Mucosa of descending colon (tissue), 3 donors: ENCODE data around the gene FAM234A. TPM values are rescaled to one million over a fixed set of nuclear protein-coding genes. Genes with fewer than 3 reads are reported as not detected.
"Not testable (repeated sequence)": the region's sequence is repeated elsewhere in the genome, so short reads cannot be mapped to it uniquely, and the experiment has no call there.

Experiments
- ATAC-seq: fragments of 200-7000 bp; cut with Tn5 transposase; one replicate; pipeline ENCODE4 v1.9.1; 2020; ENCODE audit warnings: mild to moderate bottlenecking, moderate library complexity
- DNase-seq, 3 donors: peaks; one replicate each; pipeline ENCODE4 v3.0.0-alpha.2; 2020
- H3K36me3 ChIP-seq: fragments of 200-600 bp; one replicate; pipeline ENCODE4 v1.8.0; 2021; ENCODE audit warnings: low read depth, mild to moderate bottlenecking
- H3K4me1 ChIP-seq: fragments of 200-600 bp; one replicate; pipeline ENCODE4 v1.8.0; 2021; ENCODE audit warnings: low read depth, mild to moderate bottlenecking
- H3K4me3 ChIP-seq: fragments of 200-600 bp; one replicate; pipeline ENCODE4 v1.8.0; 2021; ENCODE audit warnings: mild to moderate bottlenecking
- H3K9me3 ChIP-seq: fragments of 200-600 bp; one replicate; pipeline ENCODE4 v1.8.0; 2021; ENCODE audit warnings: mild to moderate bottlenecking
- CTCF ChIP-seq: fragments of 200-600 bp; IDR thresholded peaks from one replicate; pipeline ENCODE4 v1.8.0; 2022; ENCODE audit warnings: antibody characterized with exemption, mild to moderate bottlenecking
- intact Hi-C, 2 donors: fragments of 100-400 bp; cut with DNase I in 1 of 2; cut with micrococcal nuclease in 1 of 2; formaldehyde crosslinking; loops; one replicate each; pipeline versions ENCODE4 v1.11.0 to v1.11.1; 2022; cut with DNase I, micrococcal nuclease
- total RNA-seq, 3 donors: library from RNA; stranded (reverse); fragmentation: NEBNext Ultra II Directional in 2 of 3; extraction: Animal tissue kit (Norgen Biotek cat#: 25700) in 2 of 3; gene quantifications; one replicate each; pipeline versions ENCODE4 v1.2.1 to v1.2.4, GENCODE V29; 2021 to 2023
- donor health status: DM: no; HTN: no; CAD: no; lungs with moderate emphysema.
- donor health status: DM: no; HTN: no; CAD: no.
- donor health status: DM: no; HTN: yes; CAD: no.

Gene FAM234A
- total RNA-seq, 3 donors from 2014 or later, result 87.1 to 129 (median 99.1) TPM

GRCh38 chr16:228852-229730 lies 5.5 kb upstream of the FAM234A start, which contains the start of gene LUC7L:
Gene LUC7L, minus strand, starts transcription at chr16:229449. Its CDS starts 110 bp downstream, at chr16:229339.
- no peak for TF ChIP-seq CTCF
- peaks cover 11% of the 10 kb centered on the region for H3K4me1 ChIP-seq
- H3K36me3 ChIP-seq, result no peaks in the 10 kb centered on the region
- DNase-seq (peak; percentile 90 to 91 (median 91)), ATAC-seq (peak; percentile 95)
- peak within 1 kb of the TSS; percentile 57 for H3K4me3 ChIP-seq
- H3K9me3 ChIP-seq, result no peaks in the 10 kb centered on the region
- intact Hi-C loops, result no loop called here

- no peaks in the 10 kb centered on the region for H3K36me3 ChIP-seq
- intact Hi-C loops, result no loop called here
- H3K4me3 ChIP-seq, result no peak overlapping the region
- peaks cover 11% of the 10 kb centered on the region for H3K4me1 ChIP-seq
- TF ChIP-seq CTCF, result no peak
- no peak for DNase-seq
- no peak for ATAC-seq
- no peaks in the 10 kb centered on the region for H3K9me3 ChIP-seq
These were observed 4.8 kb upstream of the FAM234A start for GRCh38 chr16:229731-230281.

- DNase-seq, H3K9me3 ChIP-seq, H3K36me3 ChIP-seq, ATAC-seq, H3K4me3 ChIP-seq, intact Hi-C loops: not testable (repeated sequence)
- H3K4me1 ChIP-seq, result peaks cover 11% of the 10 kb centered on the region
These were observed 4.3 kb upstream of the FAM234A start for GRCh38 chr16:230351-230750.

GRCh38 chr16:230949-231348 lies 3.7 kb upstream of the FAM234A start:
- intact Hi-C loops, result no loop called here
- H3K9me3 ChIP-seq, result no peaks in the 10 kb centered on the region
- ATAC-seq (no peak), DNase-seq (no peak)
- no peaks in the 10 kb centered on the region for H3K36me3 ChIP-seq
- H3K4me3 ChIP-seq, result no peak overlapping the region
- H3K4me1 ChIP-seq, result peaks cover 16% of the 10 kb centered on the region
- no peak for TF ChIP-seq CTCF

GRCh38 chr16:239948-240277 lies 5.3 kb downstream of the FAM234A start:
- H3K9me3 ChIP-seq, result no peaks in the 10 kb centered on the region
- peaks cover 7% of the 10 kb centered on the region for H3K4me1 ChIP-seq
- TF ChIP-seq CTCF, result no peak
- H3K36me3 ChIP-seq, result no peaks in the 10 kb centered on the region
- H3K4me3 ChIP-seq, result no peak overlapping the region
- intact Hi-C loops, result no loop called here
- ATAC-seq, result no peak
- DNase-seq, result no peak

- Histone ChIP-seq H3K9me3 (no peaks in the 10 kb centered on the region), H3K4me1 (peaks cover 6% of the 10 kb centered on the region), H3K4me3 (no peak overlapping the region), H3K36me3 (no peaks in the 10 kb centered on the region)
- TF ChIP-seq CTCF, result no peak
- DNase-seq (peak in 2 of 3 donors; percentile 6 to 18), ATAC-seq (no peak)
- intact Hi-C loops, result no loop called here
These were observed 5.9 kb downstream of the FAM234A start for GRCh38 chr16:240559-240958.
